T-helper 1 cell (primary cell): Measurements from ENCODE around the gene TTC7B.

Source experiments
- DNase-seq, 5 donors: peaks; one replicate each; pipeline ENCODE4 v3.0.0-alpha.2; 2012 to 2020

TTC7B gene

DNA sequence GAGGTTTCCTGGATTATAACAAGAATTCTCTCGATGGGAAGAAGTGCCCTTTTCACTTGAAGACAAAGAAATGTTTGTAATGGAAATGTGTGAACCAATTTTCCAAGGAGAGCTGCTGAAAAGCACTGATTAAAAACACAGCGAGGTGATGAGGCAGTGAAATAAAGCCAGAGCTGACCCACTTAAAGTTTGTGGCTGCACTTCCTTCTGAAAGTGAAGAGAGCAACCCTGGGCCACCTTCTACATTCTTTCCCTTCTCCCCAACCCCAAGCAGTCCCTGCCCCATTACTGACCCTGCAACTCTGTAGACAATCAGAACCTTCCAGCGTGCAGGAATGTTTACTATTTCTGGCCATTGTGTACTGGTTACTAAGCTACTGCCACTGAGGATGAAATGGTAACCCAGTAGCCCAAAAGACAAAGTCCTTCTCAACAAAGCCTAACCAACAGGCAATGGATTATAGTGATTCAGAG, 173.9 kb downstream of the TTC7B start:
- DNase-seq, result no peak

DNA sequence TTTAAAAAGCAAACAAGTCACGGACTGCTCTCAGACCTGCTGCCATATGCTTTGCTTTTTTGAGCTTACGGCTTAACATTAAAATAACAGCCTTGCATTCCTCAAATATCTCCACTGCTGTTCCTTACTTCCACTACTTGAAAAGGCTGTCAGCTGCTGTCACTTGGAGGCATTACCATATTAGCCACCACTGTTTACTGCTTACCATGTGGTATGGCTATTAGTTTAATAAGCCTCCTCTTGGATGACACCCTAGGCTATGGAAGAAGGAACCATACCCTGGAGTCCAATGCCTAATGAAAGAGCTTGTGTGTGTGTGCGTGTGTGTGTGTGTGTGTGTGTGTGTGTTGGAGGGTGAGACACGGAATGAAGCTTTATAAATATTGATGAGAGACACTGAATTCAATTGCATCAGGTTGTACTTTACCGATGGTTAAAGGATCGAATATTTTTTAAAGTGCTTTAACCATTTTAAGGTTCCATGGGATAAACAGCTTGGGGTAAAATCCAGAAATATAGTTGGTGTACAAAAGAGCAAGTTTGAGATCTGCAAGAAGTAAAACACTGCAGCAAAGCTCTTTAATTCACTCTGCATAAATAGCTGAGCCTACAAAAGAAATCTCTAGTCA, 174.5 kb downstream of the TTC7B start:
- DNase-seq, result no peak

- no peak for DNase-seq
These were observed 175.1 kb downstream of the TTC7B start for GRCh38 chr14:90641168-90641567.

DNA sequence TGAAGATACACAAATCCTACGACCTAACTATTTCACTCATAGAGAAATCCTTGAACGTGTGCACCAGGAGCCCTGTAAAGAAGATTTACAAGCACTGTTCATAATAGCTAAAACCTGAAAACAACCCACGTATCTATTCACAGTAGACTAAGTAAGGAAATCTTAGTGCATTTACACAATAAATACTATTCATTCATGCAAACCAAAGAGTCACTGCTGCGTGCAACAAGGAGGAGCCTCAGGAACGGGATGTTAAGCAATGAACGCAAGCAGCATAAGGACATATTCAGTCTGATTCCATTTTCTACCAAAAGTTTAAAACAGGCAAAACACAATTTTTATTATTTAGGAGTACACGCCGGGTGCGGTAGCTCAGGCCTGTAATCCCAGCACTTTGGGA, 176.6 kb downstream of the TTC7B start:
- no peak for DNase-seq

GRCh38 chr14:90632871-90633270, 183.4 kb downstream of the TTC7B start:
- no peak for DNase-seq

DNA sequence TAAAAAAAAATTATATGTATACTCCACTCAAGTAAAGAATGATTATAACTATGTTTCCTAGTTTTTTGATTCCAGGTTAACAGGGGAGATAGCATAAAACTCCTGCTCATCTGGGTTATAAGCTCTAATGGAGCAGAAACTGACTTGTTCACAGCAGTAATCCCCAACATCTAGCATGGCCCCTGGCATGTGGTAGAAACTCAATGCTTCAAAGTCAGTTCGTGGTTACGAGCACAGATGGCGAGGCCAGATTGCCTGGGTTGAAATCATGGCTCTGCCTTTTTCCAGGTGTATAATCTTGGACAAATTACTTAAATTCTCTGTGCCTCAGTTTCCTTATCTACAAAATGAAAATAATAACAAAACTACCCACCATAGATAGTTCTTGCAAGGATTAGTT, 183.8 kb downstream of the TTC7B start:
- DNase-seq, result no peak

- no peak for DNase-seq
These were observed 185.9 kb downstream of the TTC7B start for GRCh38 chr14:90630171-90630806.

DNA sequence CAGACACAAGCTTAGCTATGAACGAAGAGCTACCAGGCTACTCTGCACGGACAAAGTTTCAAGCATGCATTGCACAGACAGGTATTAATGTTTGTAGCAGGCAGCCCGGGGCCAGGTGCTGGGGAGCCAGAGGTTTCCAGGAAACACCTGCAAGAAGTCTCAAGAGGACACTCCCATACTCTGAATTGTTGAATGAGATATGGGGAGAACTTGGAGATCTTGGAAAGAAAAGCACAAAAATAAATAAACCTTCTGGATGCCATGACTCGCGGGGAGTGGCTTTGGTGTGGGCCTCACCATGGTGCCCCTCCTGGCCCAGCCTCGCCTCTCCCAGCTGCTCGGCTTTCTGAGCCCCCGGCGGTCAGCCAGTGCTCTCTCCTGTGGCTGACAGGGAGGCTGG, 186.8 kb downstream of the TTC7B start:
- DNase-seq, result no peak

- DNase-seq, result no peak
These were observed 187.4 kb downstream of the TTC7B start for GRCh38 chr14:90628825-90629224.

DNA sequence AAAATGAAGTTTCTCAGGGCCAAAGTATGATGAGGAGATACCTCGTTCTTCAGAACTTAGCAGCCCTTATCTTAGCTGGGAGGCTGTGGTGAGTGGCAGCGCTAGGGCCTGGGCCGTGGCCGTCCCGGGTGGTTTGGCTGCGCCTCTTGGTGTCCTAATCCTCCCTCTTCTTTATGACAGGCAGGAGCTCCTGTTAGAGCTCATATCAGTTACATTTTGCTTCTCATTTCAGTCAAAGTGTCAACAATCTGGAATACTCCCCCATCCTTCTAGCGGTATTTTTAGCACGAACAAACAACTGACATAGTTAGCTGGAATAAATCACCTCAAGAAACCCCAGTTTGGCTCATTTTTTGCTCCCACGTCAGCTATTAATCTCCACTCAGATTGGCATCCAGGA, 188.8 kb downstream of the TTC7B start:
- no peak for DNase-seq

DNA sequence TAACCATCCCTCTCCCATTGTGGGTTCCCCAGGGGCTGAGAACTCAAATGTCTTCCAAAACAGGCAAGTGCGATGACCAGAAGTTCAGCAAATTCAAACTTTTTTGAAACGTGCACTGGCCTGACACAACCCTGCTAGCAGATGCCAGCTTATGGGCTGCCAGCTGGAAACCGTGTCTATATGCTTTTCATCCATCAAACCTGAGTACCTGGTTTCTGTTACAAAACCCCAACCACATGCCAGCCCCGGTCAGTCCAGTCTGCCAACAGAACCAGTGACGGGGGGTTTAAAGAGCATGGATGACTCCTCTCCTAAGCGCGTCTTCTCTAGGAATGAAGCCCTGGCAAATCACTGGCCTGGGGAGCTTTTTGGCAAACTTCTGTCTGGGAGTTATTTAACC, 189.7 kb downstream of the TTC7B start:
- DNase-seq, result no peak

DNA sequence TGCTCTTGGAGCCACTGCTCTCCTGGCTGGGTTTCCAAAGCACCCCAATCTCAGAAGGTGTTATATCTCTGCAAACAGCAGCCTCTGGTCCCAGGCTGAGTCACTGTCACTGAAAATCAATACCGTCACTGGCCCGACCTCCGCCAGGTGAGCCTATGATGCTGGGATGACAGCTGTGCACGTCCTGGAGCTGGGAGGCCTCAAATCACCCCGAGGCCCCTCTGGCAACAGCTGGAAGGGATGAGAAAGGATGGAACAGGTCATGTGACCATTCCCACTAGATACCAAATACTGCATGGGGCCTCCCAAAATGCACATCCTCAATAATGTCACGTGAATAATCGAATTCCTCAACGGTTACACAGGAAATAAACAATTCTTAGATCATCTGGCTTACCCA, 190.8 kb downstream of the TTC7B start:
- DNase-seq, result no peak

GRCh38 chr14:90624732-90625400, 191.4 kb downstream of the TTC7B start:
- no peak for DNase-seq

GRCh38 chr14:90624227-90624626, 192.0 kb downstream of the TTC7B start:
- DNase-seq, result no peak

DNA sequence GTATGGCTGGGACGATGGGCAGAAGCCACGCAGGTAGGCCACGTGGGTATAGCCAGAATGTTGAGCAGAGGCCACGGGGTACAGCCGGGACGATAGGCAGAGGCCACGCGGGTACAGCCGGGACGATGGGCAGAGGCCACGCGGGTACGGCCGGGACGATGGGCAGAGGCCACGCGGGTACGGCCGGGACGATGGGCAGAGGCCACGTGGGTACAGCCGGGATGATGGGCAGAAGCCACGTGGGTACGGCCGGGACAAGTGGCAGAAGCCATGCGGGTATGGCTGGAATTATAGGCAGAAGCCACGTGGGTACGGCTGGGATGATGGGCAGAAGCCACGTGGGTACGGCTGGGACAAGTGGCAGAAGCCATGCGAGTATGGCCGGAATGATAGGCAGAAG, 195.0 kb downstream of the TTC7B start:
- no peak for DNase-seq

DNA sequence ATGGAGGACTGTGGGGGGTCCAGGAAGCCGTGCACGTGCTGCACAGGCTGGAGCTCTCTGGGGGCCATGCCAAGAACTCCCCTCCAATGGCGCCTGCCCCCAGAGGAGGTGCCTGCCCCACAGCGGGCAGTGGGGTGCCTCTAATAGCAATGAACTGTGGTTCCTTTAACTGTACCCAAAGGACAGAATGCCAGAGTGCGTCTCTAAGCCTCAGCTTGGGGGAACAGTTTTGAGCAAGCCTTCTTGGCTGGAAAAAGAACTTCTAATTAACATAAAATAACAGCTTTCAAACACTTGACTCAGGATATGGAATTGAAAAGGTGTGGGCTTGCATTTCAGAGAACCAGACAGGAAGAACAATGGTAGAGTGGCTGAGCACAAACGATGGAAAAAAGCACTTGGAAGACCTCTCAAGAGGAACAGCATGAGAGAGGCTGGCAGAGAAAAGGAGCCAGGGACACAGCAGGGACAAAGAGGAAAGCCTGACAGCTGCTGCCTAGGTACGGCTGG, 195.6 kb downstream of the TTC7B start:
- no peak for DNase-seq

GRCh38 chr14:90619911-90620310, 196.3 kb downstream of the TTC7B start:
- DNase-seq, result no peak

DNA sequence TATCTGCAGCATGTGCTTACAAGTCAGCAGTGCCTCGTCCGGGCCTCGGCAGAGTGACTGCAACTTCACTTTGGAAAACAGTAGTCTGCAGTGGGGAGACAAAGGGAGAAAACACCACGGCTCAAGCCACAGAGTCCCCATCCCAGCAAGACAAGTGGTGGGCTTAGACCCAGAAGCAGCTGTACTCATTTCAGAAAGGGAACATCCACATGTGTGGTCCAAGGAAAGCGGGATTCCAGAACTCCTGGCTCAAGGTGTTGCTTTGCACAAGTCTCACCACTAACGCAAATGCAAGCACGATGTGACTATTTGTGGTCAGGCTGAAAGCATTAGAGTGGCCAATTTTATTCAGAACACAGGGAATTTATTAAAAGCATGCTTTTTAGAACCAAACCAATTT, 198.3 kb downstream of the TTC7B start:
- DNase-seq, result no peak

GRCh38 chr14:90616881-90617280, 199.3 kb downstream of the TTC7B start:
- no peak for DNase-seq

- DNase-seq, result no peak
These were observed 199.9 kb downstream of the TTC7B start for GRCh38 chr14:90616313-90616712.

DNA sequence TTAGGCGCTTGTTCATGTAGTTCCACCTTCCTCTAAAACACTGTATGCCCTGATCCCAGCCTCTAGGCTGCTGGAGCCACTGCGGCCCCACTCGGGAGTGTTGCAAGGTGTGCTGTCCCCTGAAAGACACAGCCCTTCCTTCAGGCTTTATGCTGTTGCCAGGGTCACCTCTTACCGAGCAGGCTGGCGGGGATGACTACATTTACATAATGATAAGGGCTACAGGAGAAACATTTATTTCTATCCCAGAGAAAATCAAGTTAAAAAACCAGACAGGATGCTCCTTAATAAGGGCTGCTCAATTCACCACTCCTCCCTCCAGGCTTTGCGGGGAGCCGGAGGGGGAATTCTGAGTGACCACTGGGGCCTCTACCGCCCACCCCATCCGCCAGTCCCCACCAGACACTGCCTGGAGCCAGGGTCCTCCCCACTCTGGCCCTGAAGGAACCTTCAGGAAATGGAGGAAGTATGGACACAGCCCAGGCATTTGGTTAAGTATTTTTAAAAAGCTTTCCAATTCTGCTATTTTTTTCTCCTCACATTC, 200.6 kb downstream of the TTC7B start:
- DNase-seq, result no peak

GRCh38 chr14:90614696-90615516, 201.3 kb downstream of the TTC7B start:
- no peak for DNase-seq

DNA sequence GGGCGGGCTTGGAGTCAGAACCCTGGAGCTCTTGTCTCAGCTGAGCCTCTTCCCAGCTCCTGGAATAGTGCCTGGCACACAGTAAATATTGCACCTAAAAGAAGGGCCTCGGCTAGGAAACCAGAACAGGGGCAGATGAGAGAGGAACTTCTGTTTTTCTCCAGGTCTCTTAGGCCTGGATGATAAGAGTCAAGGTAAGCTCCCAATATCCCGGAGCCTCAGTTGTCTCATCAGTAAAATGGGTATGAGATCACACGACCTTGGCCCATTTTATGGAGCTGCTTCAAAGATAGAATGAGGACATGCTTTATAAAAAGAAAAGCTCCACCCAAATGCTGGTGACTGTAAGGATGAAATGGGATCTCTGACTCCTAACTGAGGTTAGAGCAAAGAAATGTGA, 202.2 kb downstream of the TTC7B start:
- no peak for DNase-seq
